ENCODE measurements around the gene FOXP1. TPM values are rescaled to one million over a fixed set of nuclear protein-coding genes. Genes with fewer than 3 reads are reported as not detected.

The FOXP1 gene
- total RNA-seq, 4 donors from 2014 or later, result 54.2 to 152 (median 129) TPM

DNA sequence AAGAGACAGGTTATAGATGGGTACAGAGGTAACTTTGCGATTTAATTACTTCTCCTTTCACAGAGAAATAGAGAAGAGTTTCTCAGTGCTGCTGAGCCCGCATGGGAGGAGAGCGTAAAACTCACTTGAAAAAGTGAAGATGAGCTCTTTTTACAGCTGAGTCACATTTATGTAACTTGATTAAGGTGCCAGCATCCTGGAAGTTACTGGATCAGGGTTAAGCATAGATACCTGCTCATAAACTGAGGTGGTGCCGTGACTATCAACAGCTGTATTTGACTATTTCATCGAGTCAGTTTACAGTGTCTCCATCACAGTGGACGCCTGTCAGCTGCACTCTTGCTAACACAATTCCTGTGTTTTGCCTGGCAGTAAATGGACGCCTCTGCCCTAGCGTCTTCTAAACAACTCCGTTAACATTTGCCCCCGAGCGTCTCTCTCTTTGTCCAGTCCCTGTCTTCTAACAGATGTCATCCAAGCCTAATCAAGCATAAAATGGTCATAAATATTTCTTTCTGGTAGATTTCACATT, 414.6 kb downstream of the FOXP1 start:
- Histone ChIP-seq H3K27ac (peak overlapping the region; percentile 29 to 39), H3K4me3 (peak overlapping the region in 1 of 2 donors; percentile 7), H3K27me3 (no peaks in the 10 kb centered on the region), H3K4me1 (no peaks in the 10 kb centered on the region), H3K36me3 (no peaks in the 10 kb centered on the region), H3K9me3 (no peaks in the 10 kb centered on the region)
- intact Hi-C loops (cut with DNase I; ENCODE audit: low total_unique reads), result no loop called here
- TF ChIP-seq POLR2A (IDR thresholded peaks at IDR 0.05), result no peak
- TF ChIP-seq, protein P1, sequence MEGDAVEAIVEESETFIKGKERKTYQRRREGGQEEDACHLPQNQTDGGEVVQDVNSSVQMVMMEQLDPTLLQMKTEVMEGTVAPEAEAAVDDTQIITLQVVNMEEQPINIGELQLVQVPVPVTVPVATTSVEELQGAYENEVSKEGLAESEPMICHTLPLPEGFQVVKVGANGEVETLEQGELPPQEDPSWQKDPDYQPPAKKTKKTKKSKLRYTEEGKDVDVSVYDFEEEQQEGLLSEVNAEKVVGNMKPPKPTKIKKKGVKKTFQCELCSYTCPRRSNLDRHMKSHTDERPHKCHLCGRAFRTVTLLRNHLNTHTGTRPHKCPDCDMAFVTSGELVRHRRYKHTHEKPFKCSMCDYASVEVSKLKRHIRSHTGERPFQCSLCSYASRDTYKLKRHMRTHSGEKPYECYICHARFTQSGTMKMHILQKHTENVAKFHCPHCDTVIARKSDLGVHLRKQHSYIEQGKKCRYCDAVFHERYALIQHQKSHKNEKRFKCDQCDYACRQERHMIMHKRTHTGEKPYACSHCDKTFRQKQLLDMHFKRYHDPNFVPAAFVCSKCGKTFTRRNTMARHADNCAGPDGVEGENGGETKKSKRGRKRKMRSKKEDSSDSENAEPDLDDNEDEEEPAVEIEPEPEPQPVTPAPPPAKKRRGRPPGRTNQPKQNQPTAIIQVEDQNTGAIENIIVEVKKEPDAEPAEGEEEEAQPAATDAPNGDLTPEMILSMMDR (IDR thresholded peaks at IDR 0.05), result no peak
- DNase-seq, result no peak

DNA sequence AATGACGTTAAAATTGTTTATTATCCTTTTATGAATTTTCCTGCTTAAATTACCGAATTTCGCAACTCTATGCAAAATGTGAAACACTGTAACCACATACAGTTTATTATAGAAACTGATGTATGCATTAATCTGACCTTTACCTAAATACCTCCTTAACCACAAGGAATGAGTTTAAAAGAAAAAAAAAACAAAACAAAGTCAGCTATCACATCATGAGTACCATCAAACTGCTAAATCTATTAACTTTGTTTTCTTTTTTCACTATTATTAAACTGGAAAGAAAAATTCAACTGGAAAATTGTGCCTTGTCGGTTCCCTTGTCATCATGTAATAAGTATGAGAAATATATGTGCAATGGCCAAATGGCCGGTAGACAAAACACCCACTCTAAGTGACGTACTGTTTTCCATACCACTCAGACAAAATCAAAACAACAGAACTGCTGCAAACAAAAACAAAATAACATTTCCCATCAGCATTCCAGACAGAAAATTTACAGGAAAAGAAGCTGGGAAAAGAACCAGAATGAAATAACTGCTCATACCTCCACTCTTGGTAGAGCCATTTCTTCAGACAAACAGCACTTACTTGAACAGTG, 415.3 kb downstream of the FOXP1 start:
- Histone ChIP-seq H3K27ac (peak overlapping the region; percentile 29 to 39), H3K4me1 (no peaks in the 10 kb centered on the region), H3K4me3 (no peak overlapping the region), H3K27me3 (no peaks in the 10 kb centered on the region), H3K9me3 (no peaks in the 10 kb centered on the region), H3K36me3 (no peaks in the 10 kb centered on the region)
- intact Hi-C loops (cut with DNase I; ENCODE audit: low total_unique reads), result no loop called here
- TF ChIP-seq, protein P1 (IDR thresholded peaks at IDR 0.05), result no peak
- no peak for TF ChIP-seq POLR2A (IDR thresholded peaks at IDR 0.05)
- DNase-seq, result no peak

GRCh38 chr3:71166339-71167240, 416.9 kb downstream of the FOXP1 start:
- Histone ChIP-seq H3K36me3 (no peaks in the 10 kb centered on the region), H3K9me3 (no peaks in the 10 kb centered on the region), H3K27ac (no peak overlapping the region), H3K4me3 (no peak overlapping the region), H3K4me1 (no peaks in the 10 kb centered on the region), H3K27me3 (no peaks in the 10 kb centered on the region)
- no peak for TF ChIP-seq POLR2A (IDR thresholded peaks at IDR 0.05)
- TF ChIP-seq, protein P1 (IDR thresholded peaks at IDR 0.05), result no peak
- intact Hi-C loops (cut with DNase I; ENCODE audit: low total_unique reads), result no loop called here
- DNase-seq, result no peak

GRCh38 chr3:71164881-71165280, 418.6 kb downstream of the FOXP1 start:
- Histone ChIP-seq H3K9me3 (no peaks in the 10 kb centered on the region), H3K4me1 (no peaks in the 10 kb centered on the region), H3K27ac (no peak overlapping the region), H3K4me3 (no peak overlapping the region), H3K36me3 (no peaks in the 10 kb centered on the region), H3K27me3 (no peaks in the 10 kb centered on the region)
- intact Hi-C loops (cut with DNase I; ENCODE audit: low total_unique reads), result no loop called here
- TF ChIP-seq, protein P1 (IDR thresholded peaks at IDR 0.05), result no peak
- TF ChIP-seq POLR2A (IDR thresholded peaks at IDR 0.05), result no peak
- no peak for DNase-seq

Data from uterus (tissue), 4 donors.